Measurements from ENCODE around the gene SLC28A3. TPM values are rescaled to one million over a fixed set of nuclear protein-coding genes. Genes with fewer than 3 reads are reported as not detected.

The SLC28A3 gene
- total and polyA plus RNA-seq, 10 of the 15 experiments (the other 5 are each of a cell fraction or from before 2014, with no cell fraction given) = 0.03 to 0.39 (median 0.07) TPM; not detected in 2

DNA sequence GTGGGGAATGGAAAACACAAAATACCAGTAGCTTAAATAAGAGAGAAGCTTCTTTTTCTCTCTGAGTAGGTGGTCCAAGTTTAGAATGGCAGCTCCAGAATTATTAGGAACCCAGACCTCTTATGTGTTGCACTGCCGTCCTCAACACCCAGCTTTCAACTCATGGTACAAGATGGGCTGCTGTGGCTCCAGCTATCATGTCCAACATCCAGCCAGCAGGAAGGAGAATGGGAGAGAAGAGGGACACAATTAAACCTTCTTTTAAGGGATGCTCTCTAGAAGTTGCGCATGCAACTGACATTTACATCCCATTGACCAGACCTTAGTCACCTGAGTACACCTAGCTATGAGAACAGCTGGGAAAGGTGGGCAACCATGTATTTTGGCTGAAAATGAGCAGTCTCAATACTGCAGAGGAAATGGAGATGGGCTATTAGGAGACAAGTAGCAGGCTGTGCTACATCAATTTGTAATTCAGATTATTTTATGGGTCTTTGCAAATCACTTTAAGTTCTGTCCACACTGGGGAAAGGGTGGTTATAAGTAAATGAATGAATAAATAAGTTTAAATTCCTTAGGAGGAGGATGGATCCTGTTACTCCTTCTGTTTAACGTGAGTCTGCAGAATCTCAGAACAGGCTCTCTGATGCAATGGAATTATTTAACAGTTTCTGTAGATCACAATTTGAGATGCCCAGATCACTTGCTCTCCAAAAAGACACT lies 76.1 kb downstream of the SLC28A3 start (continued):
- TF ChIP-seq, protein P1, sequence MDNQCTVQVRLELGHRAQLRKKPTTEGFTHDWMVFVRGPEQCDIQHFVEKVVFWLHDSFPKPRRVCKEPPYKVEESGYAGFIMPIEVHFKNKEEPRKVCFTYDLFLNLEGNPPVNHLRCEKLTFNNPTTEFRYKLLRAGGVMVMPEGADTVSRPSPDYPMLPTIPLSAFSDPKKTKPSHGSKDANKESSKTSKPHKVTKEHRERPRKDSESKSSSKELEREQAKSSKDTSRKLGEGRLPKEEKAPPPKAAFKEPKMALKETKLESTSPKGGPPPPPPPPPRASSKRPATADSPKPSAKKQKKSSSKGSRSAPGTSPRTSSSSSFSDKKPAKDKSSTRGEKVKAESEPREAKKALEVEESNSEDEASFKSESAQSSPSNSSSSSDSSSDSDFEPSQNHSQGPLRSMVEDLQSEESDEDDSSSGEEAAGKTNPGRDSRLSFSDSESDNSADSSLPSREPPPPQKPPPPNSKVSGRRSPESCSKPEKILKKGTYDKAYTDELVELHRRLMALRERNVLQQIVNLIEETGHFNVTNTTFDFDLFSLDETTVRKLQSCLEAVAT (IDR thresholded peaks at IDR 0.05) = no peak
- no peak for TF ChIP-seq SMARCA5 (IDR thresholded peaks at IDR 0.05)
- no peak for TF ChIP-seq CREB1 (IDR thresholded peaks at IDR 0.05; ENCODE audit: low read depth)
- no peak for TF ChIP-seq TCF7 (IDR thresholded peaks at IDR 0.05; ENCODE audit: borderline replicate concordance)
- TF ChIP-seq, protein P2, sequence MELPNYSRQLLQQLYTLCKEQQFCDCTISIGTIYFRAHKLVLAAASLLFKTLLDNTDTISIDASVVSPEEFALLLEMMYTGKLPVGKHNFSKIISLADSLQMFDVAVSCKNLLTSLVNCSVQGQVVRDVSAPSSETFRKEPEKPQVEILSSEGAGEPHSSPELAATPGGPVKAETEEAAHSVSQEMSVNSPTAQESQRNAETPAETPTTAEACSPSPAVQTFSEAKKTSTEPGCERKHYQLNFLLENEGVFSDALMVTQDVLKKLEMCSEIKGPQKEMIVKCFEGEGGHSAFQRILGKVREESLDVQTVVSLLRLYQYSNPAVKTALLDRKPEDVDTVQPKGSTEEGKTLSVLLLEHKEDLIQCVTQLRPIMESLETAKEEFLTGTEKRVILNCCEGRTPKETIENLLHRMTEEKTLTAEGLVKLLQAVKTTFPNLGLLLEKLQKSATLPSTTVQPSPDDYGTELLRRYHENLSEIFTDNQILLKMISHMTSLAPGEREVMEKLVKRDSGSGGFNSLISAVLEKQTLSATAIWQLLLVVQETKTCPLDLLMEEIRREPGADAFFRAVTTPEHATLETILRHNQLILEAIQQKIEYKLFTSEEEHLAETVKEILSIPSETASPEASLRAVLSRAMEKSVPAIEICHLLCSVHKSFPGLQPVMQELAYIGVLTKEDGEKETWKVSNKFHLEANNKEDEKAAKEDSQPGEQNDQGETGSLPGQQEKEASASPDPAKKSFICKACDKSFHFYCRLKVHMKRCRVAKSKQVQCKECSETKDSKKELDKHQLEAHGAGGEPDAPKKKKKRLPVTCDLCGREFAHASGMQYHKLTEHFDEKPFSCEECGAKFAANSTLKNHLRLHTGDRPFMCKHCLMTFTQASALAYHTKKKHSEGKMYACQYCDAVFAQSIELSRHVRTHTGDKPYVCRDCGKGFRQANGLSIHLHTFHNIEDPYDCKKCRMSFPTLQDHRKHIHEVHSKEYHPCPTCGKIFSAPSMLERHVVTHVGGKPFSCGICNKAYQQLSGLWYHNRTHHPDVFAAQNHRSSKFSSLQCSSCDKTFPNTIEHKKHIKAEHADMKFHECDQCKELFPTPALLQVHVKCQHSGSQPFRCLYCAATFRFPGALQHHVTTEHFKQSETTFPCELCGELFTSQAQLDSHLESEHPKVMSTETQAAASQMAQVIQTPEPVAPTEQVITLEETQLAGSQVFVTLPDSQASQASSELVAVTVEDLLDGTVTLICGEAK (IDR thresholded peaks at IDR 0.05; ENCODE audit: borderline replicate concordance) = no peak
- TF ChIP-seq, protein P3, sequence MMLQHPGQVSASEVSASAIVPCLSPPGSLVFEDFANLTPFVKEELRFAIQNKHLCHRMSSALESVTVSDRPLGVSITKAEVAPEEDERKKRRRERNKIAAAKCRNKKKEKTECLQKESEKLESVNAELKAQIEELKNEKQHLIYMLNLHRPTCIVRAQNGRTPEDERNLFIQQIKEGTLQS (IDR thresholded peaks at IDR 0.05; ENCODE audit: borderline replicate concordance, extremely low read depth, low read depth, low read length) = no peak
- no peak for TF ChIP-seq CHD4 (IDR thresholded peaks at IDR 0.05)
- TF ChIP-seq, protein P4, sequence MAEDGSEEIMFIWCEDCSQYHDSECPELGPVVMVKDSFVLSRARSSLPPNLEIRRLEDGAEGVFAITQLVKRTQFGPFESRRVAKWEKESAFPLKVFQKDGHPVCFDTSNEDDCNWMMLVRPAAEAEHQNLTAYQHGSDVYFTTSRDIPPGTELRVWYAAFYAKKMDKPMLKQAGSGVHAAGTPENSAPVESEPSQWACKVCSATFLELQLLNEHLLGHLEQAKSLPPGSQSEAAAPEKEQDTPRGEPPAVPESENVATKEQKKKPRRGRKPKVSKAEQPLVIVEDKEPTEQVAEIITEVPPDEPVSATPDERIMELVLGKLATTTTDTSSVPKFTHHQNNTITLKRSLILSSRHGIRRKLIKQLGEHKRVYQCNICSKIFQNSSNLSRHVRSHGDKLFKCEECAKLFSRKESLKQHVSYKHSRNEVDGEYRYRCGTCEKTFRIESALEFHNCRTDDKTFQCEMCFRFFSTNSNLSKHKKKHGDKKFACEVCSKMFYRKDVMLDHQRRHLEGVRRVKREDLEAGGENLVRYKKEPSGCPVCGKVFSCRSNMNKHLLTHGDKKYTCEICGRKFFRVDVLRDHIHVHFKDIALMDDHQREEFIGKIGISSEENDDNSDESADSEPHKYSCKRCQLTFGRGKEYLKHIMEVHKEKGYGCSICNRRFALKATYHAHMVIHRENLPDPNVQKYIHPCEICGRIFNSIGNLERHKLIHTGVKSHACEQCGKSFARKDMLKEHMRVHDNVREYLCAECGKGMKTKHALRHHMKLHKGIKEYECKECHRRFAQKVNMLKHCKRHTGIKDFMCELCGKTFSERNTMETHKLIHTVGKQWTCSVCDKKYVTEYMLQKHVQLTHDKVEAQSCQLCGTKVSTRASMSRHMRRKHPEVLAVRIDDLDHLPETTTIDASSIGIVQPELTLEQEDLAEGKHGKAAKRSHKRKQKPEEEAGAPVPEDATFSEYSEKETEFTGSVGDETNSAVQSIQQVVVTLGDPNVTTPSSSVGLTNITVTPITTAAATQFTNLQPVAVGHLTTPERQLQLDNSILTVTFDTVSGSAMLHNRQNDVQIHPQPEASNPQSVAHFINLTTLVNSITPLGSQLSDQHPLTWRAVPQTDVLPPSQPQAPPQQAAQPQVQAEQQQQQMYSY (CRISPR knock-in tag; IDR thresholded peaks at IDR 0.05) = no peak
- TF ChIP-seq RFX5 (IDR thresholded peaks at IDR 0.05; ENCODE audit: low read depth, low read length) = no peak
- TF ChIP-seq, protein P5, sequence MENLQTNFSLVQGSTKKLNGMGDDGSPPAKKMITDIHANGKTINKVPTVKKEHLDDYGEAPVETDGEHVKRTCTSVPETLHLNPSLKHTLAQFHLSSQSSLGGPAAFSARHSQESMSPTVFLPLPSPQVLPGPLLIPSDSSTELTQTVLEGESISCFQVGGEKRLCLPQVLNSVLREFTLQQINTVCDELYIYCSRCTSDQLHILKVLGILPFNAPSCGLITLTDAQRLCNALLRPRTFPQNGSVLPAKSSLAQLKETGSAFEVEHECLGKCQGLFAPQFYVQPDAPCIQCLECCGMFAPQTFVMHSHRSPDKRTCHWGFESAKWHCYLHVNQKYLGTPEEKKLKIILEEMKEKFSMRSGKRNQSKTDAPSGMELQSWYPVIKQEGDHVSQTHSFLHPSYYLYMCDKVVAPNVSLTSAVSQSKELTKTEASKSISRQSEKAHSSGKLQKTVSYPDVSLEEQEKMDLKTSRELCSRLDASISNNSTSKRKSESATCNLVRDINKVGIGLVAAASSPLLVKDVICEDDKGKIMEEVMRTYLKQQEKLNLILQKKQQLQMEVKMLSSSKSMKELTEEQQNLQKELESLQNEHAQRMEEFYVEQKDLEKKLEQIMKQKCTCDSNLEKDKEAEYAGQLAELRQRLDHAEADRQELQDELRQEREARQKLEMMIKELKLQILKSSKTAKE (IDR thresholded peaks at IDR 0.05; ENCODE audit: low read depth, poor library complexity, severe bottlenecking) = no peak
- no peak for TF ChIP-seq NFYA (IDR thresholded peaks at IDR 0.05; ENCODE audit: borderline replicate concordance, low read depth, low read length)

Measured in GM12878 (cell line).